ENCODE results near the gene ANKZF1. TPM values are rescaled to one million over a fixed set of nuclear protein-coding genes. Genes with fewer than 3 reads are reported as not detected.

The ANKZF1 gene, protein sequence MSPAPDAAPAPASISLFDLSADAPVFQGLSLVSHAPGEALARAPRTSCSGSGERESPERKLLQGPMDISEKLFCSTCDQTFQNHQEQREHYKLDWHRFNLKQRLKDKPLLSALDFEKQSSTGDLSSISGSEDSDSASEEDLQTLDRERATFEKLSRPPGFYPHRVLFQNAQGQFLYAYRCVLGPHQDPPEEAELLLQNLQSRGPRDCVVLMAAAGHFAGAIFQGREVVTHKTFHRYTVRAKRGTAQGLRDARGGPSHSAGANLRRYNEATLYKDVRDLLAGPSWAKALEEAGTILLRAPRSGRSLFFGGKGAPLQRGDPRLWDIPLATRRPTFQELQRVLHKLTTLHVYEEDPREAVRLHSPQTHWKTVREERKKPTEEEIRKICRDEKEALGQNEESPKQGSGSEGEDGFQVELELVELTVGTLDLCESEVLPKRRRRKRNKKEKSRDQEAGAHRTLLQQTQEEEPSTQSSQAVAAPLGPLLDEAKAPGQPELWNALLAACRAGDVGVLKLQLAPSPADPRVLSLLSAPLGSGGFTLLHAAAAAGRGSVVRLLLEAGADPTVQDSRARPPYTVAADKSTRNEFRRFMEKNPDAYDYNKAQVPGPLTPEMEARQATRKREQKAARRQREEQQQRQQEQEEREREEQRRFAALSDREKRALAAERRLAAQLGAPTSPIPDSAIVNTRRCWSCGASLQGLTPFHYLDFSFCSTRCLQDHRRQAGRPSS
- total RNA-seq = 10 to 100 TPM; 24.3 to 78.1 (median 48.1) TPM

DNA sequence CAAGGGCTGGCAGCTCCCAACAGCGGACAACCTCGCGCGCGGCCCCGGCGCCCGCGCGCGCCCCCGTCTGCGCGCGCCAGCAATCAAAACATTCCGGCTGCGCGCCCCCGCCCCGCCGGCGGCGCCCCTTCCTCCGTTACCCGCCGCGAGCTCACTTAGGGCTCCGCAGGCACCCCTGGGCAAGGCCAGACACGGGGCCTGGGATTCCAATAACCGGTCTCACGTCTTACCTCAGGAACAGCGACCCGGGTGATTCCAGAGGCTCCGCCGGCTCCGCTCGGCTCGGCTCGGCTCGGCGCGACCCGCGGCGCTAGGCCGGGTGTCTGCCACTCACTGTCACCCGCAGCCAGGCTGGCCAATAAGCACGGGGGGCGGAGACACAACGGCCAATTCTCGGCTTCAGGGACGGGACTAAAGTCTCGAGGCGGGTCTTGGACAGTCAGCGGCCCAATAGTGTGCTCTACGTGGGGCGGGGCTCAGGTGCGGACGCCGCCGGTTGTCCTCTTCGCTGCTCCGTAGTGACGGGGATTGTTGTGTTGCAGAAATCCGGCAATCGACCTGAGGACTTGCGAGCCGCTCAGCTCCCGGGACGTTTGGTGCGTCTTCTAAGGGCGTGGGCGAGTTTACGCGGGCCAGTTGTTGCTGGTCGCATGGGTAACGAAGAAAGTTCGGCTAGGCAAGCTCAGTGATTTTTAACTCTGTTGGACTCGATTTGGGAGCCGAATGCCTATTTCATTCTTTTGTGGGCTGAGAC lies at the start of gene ANKZF1, which contains the start of gene ATG9A:
ANKZF1 (plus strand) TSS at position 502 of the 754 bp plus-strand sequence. CDS start 452 bp downstream, outside the sequence.
ATG9A (minus strand) TSS at position 332 of the 754 bp plus-strand sequence. CDS start 1,612 bp downstream, outside the sequence.
- Histone ChIP-seq H3K4me3 (peak within 1 kb of the TSS; percentile 55 to 90 (median 87)), H3K4me1 (replicated peaks in 1 of 2) (peaks cover 17 to 18% of the 10 kb centered on the region in 2 donors), H3K27ac (peak within 1 kb of the TSS; percentile 92 to 95)
- peak; percentile 93 to 98 (median 97) for ATAC-seq (replicated peaks in 6 of 8)
- in situ Hi-C loops (cut with MboI; ENCODE audit: low pct_unique_long_range_greater_than_20kb in 2 of 9, low sequenced_read_pairs in 9 of 9, unreplicated experiment in 9 of 9) = no loop called here
- 0 to 7% (median 1%) methylated on average over 1 to 26 of the region's 80 CpGs; no CpG with 5 or more reads in 3 of the 10 experiments for WGBS, 10 experiments

DNA sequence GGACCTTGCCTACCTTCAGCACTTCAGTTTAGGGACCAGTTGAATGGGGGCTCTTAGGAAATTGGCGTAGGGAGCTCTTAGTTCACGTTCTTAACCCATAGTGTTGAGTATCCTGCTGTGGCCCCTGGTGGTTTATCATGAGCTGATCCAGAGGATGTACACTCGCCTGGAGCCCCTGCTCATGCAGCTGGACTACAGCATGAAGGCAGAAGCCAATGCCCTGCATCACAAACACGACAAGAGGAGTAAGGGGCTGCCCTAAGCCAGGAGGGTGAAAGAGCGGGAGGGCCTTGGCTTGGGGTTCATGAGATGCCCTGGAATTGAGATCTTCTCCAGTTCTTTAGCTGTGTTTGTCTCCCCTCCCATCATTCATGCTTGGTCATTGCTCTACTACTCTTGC lies 48.6 kb upstream of the ANKZF1 start:
- Histone ChIP-seq H3K27ac (no peak overlapping the region), H3K4me3 (no peak overlapping the region), H3K4me1 (replicated peaks in 1 of 2) (peaks cover 2 to 5% of the 10 kb centered on the region in 2 donors)
- in situ Hi-C loops (cut with MboI; ENCODE audit: low pct_unique_long_range_greater_than_20kb in 2 of 9, low sequenced_read_pairs in 9 of 9, unreplicated experiment in 9 of 9) = no loop called here
- 88 to 100% (median 100%) methylated on average over 1 to 3 of the region's 5 CpGs; no CpG with 5 or more reads in 5 of the 10 experiments for WGBS, 10 experiments
- ATAC-seq (replicated peaks in 6 of 8) = no peak

DNA sequence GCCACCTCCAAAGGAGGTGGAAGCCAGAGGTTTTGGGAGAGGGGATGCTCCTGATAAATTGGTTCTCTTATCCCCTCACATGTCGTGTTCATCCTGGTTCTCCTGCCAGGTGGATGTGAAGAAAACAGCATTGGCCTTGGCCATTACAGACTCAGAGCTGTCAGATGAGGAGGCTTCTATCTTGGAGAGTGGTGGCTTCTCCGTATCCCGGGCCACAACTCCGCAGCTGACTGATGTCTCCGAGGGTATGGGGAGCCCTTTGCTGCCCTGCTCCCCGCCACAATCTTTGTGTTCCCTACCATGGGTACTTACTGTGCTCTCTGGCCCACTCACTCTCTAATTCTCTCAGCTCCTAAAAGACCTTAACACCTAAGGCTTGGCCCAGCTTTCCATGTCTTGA lies 48.1 kb upstream of the ANKZF1 start:
- H3K4me1 ChIP-seq (replicated peaks in 1 of 2) = peaks cover 2 to 5% of the 10 kb centered on the region in 2 donors
- no peak overlapping the region for H3K27ac ChIP-seq
- in situ Hi-C loops (cut with MboI; ENCODE audit: low pct_unique_long_range_greater_than_20kb in 2 of 9, low sequenced_read_pairs in 9 of 9, unreplicated experiment in 9 of 9) = no loop called here
- no peak for ATAC-seq (replicated peaks in 6 of 8)
- WGBS, 10 experiments = 0 to 100% (median 93%) methylated on average over 1 to 4 of the region's 6 CpGs; no CpG with 5 or more reads in 4 of the 10 experiments
- no peak overlapping the region for H3K4me3 ChIP-seq

DNA sequence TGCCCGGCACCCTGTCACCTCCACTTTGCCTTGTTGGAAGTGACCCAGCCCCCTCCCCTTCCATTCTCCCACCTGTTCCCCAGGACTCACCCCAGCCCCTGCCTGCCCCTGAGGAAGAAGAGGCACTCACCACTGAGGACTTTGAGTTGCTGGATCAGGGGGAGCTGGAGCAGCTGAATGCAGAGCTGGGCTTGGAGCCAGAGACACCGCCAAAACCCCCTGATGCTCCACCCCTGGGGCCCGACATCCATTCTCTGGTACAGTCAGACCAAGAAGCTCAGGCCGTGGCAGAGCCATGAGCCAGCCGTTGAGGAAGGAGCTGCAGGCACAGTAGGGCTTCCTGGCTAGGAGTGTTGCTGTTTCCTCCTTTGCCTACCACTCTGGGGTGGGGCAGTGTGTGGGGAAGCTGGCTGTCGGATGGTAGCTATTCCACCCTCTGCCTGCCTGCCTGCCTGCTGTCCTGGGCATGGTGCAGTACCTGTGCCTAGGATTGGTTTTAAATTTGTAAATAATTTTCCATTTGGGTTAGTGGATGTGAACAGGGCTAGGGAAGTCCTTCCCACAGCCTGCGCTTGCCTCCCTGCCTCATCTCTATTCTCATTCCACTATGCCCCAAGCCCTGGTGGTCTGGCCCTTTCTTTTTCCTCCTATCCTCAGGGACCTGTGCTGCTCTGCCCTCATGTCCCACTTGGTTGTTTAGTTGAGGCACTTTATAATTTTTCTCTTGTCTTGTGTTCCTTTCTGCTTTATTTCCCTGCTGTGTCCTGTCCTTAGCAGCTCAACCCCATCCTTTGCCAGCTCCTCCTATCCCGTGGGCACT lies 47.1 kb upstream of the ANKZF1 start:
- WGBS, 10 experiments = 0 to 100% (median 92%) methylated on average over 1 to 4 of the region's 8 CpGs; no CpG with 5 or more reads in 1 of the 10 experiments
- H3K4me3 ChIP-seq = no peak overlapping the region
- no peak for ATAC-seq (replicated peaks in 6 of 8)
- H3K27ac ChIP-seq = no peak overlapping the region
- in situ Hi-C loops (cut with MboI; ENCODE audit: low pct_unique_long_range_greater_than_20kb in 2 of 9, low sequenced_read_pairs in 9 of 9, unreplicated experiment in 9 of 9) = no loop called here
- H3K4me1 ChIP-seq (replicated peaks in 1 of 2) = peaks cover 2 to 5% of the 10 kb centered on the region in 2 donors

DNA sequence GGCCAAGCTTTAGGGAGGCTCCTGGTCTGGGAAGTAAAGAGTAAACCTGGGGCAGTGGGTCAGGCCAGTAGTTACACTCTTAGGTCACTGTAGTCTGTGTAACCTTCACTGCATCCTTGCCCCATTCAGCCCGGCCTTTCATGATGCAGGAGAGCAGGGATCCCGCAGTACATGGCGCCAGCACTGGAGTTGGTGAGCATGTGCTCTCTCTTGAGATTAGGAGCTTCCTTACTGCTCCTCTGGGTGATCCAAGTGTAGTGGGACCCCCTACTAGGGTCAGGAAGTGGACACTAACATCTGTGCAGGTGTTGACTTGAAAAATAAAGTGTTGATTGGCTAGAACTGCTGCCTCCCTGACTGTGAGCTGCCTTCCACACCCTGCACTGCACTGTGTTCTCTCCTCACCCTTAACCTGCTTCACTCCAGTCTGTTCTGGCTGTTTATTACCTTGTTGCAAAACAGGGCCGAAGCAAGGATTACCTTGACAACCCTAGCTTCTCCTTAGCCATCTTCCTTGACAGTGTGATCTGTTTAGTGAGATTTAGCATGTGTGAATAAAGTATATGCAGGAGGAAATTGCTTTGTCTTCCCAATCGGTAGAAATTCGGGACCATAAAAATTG lies 46.3 kb upstream of the ANKZF1 start:
- H3K4me1 ChIP-seq (replicated peaks in 1 of 2) = peaks cover 2 to 5% of the 10 kb centered on the region in 2 donors
- no peak overlapping the region for H3K27ac ChIP-seq
- no peak for ATAC-seq (replicated peaks in 6 of 8)
- in situ Hi-C loops (cut with MboI; ENCODE audit: low pct_unique_long_range_greater_than_20kb in 2 of 9, low sequenced_read_pairs in 9 of 9, unreplicated experiment in 9 of 9) = no loop called here
- no peak overlapping the region for H3K4me3 ChIP-seq
- WGBS, 10 experiments = 40 to 100% (median 90%) methylated on average over 1 to 6 of the region's 6 CpGs; no CpG with 5 or more reads in 2 of the 10 experiments

DNA sequence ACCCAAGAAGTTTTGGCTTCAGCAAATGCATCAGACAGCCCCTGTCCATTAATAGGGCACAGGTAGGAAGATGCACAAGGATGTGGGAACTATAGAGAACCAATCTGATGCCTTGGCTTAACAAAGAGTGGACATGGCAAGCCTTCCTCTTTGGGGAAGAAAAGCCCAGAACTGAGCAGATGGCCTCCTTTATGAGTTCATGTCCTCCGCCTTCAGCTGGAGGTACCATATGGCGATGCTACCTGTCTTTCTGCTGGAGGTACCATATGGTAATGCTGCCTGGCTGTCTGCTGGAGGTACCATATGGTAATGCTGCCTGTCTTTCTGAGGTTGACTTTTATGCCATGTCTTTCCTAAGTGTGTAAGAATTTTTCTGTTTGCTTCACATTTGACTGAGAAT lies 45.5 kb upstream of the ANKZF1 start:
- H3K27ac ChIP-seq = no peak overlapping the region
- H3K4me3 ChIP-seq = no peak overlapping the region
- 90 to 100% (median 100%) methylated on average over 1 to 2 of the region's 2 CpGs; no CpG with 5 or more reads in 5 of the 10 experiments for WGBS, 10 experiments
- in situ Hi-C loops (cut with MboI; ENCODE audit: low pct_unique_long_range_greater_than_20kb in 2 of 9, low sequenced_read_pairs in 9 of 9, unreplicated experiment in 9 of 9) = no loop called here
- H3K4me1 ChIP-seq (replicated peaks in 1 of 2) = peaks cover 0 to 2% of the 10 kb centered on the region in 2 donors
- no peak for ATAC-seq (replicated peaks in 6 of 8)

DNA sequence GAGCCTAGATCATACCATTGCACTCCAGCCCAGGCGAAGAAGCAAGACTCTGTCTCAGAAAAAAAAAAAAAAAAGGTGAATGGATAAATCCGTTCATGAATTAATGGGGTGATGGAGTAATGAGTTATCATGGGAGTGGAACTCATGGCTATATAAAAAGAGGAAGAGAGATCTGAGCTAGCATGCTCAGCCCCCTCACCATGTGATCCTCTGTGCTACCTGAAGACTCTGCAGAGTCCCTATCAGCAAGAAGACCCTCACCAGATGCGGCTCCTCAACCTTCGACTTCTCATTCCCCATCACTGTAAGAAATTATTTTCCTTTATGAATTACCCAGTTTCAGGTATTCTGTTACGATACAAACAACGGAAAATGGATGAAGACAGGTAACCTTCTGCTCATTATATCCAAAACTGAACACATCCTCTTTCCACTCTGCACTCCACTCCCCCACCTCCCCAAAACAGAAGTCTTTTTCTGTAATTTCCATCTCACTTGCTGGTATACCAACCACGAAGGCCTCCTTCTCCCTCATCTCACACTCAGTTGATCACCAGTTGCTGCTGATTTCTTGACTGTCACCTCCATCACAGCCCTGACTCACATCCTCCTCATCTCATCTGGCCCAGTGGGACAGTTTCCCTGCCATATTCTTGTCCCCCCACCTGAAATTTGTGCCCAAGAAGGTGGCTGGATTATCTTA lies 42.7 kb upstream of the ANKZF1 start:
- no peaks in the 10 kb centered on the region for H3K4me1 ChIP-seq (replicated peaks in 1 of 2)
- no peak for ATAC-seq (replicated peaks in 6 of 8)
- in situ Hi-C loops (cut with MboI; ENCODE audit: low pct_unique_long_range_greater_than_20kb in 2 of 9, low sequenced_read_pairs in 9 of 9, unreplicated experiment in 9 of 9) = no loop called here
- no peak overlapping the region for H3K27ac ChIP-seq
- 64 to 100% (median 87%) methylated on average over 1 to 6 of the region's 7 CpGs; no CpG with 5 or more reads in 1 of the 10 experiments for WGBS, 10 experiments
- H3K4me3 ChIP-seq = no peak overlapping the region

DNA sequence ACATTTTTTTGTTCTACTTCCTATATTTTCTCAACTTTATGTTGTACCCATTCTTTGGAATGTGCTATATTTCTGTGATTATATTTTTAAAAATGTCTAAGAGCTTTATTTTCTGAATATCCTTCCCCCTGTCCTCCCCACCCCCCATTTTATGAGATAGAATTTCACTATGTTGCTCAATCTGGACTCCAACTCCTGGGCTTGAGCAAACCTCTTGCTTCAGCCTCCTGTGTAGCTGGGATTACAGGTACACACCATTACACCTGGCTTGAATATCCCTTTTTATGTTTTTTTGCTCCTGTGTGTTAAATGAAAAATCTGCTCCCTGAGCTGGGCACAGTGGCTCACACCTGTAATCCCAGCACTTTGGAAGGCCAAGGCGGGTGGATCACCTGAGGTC lies 32.2 kb upstream of the ANKZF1 start:
- ATAC-seq (replicated peaks in 6 of 8) = no peak
- Histone ChIP-seq H3K4me3 (no peak overlapping the region), H3K4me1 (replicated peaks in 1 of 2) (no peaks in the 10 kb centered on the region), H3K27ac (no peak overlapping the region)
- WGBS, 10 experiments = 100% methylated on average over 1 of the region's 1 CpG; no CpG with 5 or more reads in 8 of the 10 experiments
- in situ Hi-C loops (cut with MboI; ENCODE audit: low pct_unique_long_range_greater_than_20kb in 2 of 9, low sequenced_read_pairs in 9 of 9, unreplicated experiment in 9 of 9) = no loop called here

DNA sequence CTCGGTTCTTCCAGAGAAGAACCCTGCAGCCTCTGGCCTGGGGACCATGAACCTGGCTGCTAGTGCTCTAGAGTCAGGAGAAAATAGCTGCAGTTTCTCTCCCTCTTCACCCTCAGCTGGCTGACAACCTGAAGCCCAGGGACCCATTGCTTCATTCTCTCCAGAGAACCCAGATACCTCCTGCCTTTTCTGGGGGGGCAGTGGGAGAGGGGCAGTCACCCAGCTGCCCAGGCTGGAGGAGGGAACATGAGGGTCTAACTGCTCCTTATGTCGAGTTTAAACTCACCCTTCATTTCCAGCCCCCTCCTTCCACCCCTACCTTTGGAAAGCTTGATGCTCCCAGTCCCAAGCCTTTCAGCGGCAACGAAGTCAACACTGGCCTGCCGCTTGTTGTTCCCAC lies 30.6 kb upstream of the ANKZF1 start:
- no peaks in the 10 kb centered on the region for H3K4me1 ChIP-seq (replicated peaks in 1 of 2)
- 50 to 88% (median 79%) methylated on average over 1 to 4 of the region's 5 CpGs; no CpG with 5 or more reads in 3 of the 10 experiments for WGBS, 10 experiments
- H3K27ac ChIP-seq = no peak overlapping the region
- in situ Hi-C loops (cut with MboI; ENCODE audit: low pct_unique_long_range_greater_than_20kb in 2 of 9, low sequenced_read_pairs in 9 of 9, unreplicated experiment in 9 of 9) = no loop called here
- no peak overlapping the region for H3K4me3 ChIP-seq
- peak in 2 of 8 experiments; percentile 16 to 36 for ATAC-seq (replicated peaks in 6 of 8)

DNA sequence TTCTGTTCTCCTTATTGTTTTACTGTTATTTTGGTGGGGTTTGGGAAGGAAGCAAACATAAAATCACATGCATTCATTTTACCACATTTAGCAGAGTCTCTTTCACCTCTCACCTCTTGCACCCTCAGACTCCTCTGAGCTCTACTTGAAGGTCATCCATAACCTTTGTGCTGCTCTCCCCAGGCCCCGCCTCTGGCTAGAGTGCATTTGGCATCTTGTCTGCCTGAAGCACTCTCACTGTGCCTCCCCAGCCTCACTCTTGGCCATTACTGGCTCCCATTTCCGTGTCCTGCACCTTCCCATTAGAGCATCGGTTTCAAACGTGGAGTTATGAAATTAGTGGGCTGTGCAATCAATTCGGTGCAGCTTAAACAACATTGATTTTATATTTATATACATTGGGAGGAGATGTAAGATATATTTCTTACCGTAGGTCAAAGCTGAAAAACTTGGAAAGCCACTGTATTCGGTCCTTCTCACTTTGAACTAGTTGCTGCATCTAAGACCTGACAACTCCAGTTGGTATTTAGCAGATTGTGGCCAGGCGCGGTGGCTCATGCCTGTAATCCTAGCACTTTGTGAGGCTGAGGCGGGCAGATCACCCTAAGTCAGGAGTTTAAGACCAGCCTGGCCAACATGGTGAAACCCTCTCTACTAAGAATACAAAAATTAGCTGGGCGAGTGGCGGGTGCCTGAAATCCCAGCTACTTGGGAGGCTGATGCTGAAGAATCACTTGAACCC lies 30.0 kb upstream of the ANKZF1 start:
- Histone ChIP-seq H3K27ac (no peak overlapping the region), H3K4me1 (replicated peaks in 1 of 2) (no peaks in the 10 kb centered on the region), H3K4me3 (no peak overlapping the region)
- WGBS, 10 experiments = 55 to 100% (median 85%) methylated on average over 2 to 11 of the region's 12 CpGs; no CpG with 5 or more reads in 3 of the 10 experiments
- in situ Hi-C loops (cut with MboI; ENCODE audit: low pct_unique_long_range_greater_than_20kb in 2 of 9, low sequenced_read_pairs in 9 of 9, unreplicated experiment in 9 of 9) = no loop called here
- ATAC-seq (replicated peaks in 6 of 8) = peak in 2 of 8 experiments; percentile 56 to 57
